ENCODE results near the gene C1QTNF2. TPM values are rescaled to one million over a fixed set of nuclear protein-coding genes. Genes with fewer than 3 reads are reported as not detected.

Gene C1QTNF2
- total RNA-seq, 1 donor from 2014 or later = 1.0 TPM

DNA sequence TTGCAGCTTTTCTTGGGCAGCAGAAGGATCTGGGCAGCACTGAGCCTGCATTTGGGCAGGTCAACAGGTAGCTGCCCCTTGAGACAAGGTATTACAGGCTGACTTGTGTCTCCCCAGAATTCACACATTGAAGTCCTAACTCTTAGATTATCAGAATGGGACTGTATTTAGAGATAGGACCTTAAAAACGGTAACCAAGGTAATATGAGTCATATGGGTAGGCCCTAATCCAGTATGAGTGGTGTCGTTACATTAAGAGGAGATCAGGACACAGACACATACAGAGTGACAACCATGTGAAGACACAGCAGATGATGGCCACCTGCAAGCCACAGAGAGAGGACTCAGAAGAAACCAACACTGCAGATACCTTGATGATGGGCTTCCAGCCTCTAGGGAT, 3.2 kb downstream of the C1QTNF2 start:
- H3K4me1 Mint-ChIP-seq (ENCODE audit: low read depth, unreplicated experiment) = peaks cover 7% of the 10 kb centered on the region
- no peak overlapping the region for H3K27ac Mint-ChIP-seq (ENCODE audit: unreplicated experiment)
- DNase-seq = no peak
- TF ChIP-seq CTCF (IDR thresholded peaks at IDR 0.05; ENCODE audit: partially characterized antibody, unreplicated experiment) = no peak
- peaks cover 7% of the 10 kb centered on the region for H3K9me3 Mint-ChIP-seq (ENCODE audit: unreplicated experiment)
- H3K4me3 Mint-ChIP-seq (ENCODE audit: unreplicated experiment) = no peak overlapping the region
- H3K27me3 Mint-ChIP-seq (ENCODE audit: unreplicated experiment) = peaks cover 10% of the 10 kb centered on the region
- H3K36me3 Mint-ChIP-seq (ENCODE audit: unreplicated experiment) = peaks cover 12% of the 10 kb centered on the region

DNA sequence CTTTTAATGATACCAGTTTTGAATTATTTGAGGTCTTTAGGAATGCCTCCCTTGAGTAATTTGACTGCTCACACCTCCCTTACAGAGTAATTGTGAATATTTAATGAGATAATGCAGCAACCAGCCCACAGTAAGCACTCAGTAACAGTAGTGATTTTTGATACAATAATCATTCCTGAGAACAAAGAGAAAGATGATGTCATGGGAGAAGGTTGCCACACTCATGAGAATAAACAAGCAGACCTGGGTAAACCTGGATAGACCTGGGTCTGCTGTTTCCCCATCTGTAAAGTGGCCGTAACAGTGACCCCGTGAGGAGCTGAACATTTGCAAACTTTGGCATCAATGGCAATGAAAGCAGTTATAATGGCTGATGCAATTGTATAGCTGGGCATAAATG, 4.2 kb downstream of the C1QTNF2 start:
- Mint-ChIP-seq H3K4me3 (ENCODE audit: unreplicated experiment) (no peak overlapping the region), H3K27ac (ENCODE audit: unreplicated experiment) (no peak overlapping the region), H3K27me3 (ENCODE audit: unreplicated experiment) (peaks cover 12% of the 10 kb centered on the region), H3K4me1 (ENCODE audit: low read depth, unreplicated experiment) (peaks cover 7% of the 10 kb centered on the region), H3K9me3 (ENCODE audit: unreplicated experiment) (peaks cover 5% of the 10 kb centered on the region), H3K36me3 (ENCODE audit: unreplicated experiment) (peaks cover 12% of the 10 kb centered on the region)
- no peak for TF ChIP-seq CTCF (IDR thresholded peaks at IDR 0.05; ENCODE audit: partially characterized antibody, unreplicated experiment)
- DNase-seq = no peak

DNA sequence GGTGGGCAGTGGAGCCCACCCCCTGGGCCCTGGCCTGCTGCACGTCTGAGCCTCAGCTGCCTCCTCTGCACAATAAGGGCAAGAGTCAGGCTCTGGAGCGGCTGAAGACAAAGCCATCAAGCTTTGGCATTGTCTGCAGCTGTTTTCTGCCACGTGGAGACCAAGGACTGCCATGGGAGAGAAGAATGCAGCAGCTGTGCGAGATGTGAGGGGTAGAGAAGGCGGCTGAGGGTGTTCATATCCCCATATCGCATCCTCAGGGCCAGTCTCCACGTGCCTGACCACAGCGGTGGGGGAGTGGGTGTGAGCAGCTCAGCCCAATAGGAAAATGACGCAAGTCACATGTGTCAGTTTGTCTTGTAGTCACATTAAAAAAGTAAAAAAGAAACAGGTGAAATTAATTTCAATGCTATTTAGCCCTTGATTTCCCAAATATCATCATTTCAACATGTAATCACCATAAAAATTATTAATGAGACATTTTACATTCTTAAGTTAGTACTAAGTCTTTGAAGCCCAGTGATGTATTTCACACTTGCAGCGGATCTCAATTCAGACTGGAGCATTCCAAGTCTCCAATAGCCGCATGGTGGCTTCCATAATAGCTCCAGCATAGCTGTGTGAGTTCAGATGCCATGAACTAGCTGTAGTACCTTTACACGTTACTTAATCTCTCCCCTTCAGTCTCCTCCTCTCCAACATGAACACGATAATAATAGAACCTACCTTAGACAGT, 6.6 kb downstream of the C1QTNF2 start:
- DNase-seq = no peak
- peaks cover 5% of the 10 kb centered on the region for H3K36me3 Mint-ChIP-seq (ENCODE audit: unreplicated experiment)
- peaks cover 2% of the 10 kb centered on the region for H3K9me3 Mint-ChIP-seq (ENCODE audit: unreplicated experiment)

DNA sequence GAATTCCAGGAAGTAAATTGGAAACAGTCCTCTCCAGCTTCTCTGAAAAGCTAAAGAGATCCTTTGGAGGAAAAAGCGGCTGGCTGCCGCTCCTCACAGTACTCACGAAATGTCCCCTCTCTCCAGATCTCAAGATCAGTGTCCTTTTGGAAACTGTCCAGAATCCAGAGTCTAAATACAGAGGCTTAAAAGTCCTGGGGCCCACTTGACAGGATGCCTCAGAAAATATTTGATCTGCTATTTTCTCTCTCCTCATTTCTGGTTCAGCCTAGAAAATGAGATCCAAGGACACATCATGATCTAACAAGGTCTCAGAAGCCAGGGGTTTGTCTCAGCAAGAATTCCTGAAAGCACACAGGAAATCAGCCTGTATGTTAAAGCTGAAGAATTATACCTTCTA, 7.2 kb downstream of the C1QTNF2 start:
- no peak for TF ChIP-seq CTCF (IDR thresholded peaks at IDR 0.05; ENCODE audit: partially characterized antibody, unreplicated experiment)
- H3K4me1 Mint-ChIP-seq (ENCODE audit: low read depth, unreplicated experiment) = peaks cover 5% of the 10 kb centered on the region
- H3K4me3 Mint-ChIP-seq (ENCODE audit: unreplicated experiment) = no peak overlapping the region
- H3K27me3 Mint-ChIP-seq (ENCODE audit: unreplicated experiment) = peaks cover 11% of the 10 kb centered on the region
- no peak for DNase-seq
- peaks cover 4% of the 10 kb centered on the region for H3K9me3 Mint-ChIP-seq (ENCODE audit: unreplicated experiment)
- no peak overlapping the region for H3K27ac Mint-ChIP-seq (ENCODE audit: unreplicated experiment)
- H3K36me3 Mint-ChIP-seq (ENCODE audit: unreplicated experiment) = no peaks in the 10 kb centered on the region

More for the DNA sequence above, 6.6 kb downstream of the C1QTNF2 start:
- Mint-ChIP-seq H3K27me3 (ENCODE audit: unreplicated experiment) (peaks cover 11% of the 10 kb centered on the region), H3K4me1 (ENCODE audit: low read depth, unreplicated experiment) (peaks cover 5% of the 10 kb centered on the region), H3K4me3 (ENCODE audit: unreplicated experiment) (no peak overlapping the region), H3K27ac (ENCODE audit: unreplicated experiment) (no peak overlapping the region)
- TF ChIP-seq CTCF (IDR thresholded peaks at IDR 0.05; ENCODE audit: partially characterized antibody, unreplicated experiment) = no peak

DNA sequence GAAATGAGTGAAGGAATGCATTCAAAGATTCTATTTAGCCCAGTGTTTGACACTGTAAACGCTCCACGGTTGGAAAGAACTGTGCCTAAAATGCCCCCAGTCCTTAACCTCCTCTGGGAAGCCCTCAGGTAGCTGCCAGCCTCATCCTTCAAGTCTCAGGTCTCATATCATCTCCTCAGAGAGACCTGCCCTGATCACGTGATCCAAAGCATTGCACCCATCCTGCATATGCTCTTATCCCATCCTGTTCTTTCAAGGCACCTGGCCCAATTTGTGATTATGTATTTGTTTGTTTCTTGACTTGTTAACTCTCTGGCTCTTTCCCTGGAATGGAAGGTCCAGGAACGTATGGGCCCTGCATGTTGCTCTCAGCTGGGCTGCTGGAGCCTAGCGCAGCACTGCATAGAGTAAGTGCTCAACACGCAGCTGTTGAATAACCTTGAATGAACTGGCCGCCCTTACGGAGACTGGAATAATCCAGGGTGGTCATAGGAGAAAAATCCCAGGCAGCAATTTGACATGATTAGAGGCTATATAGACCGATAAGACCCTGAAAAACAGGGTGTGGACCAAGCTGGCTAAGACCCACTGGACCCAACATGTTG, 8.7 kb downstream of the C1QTNF2 start:
- Mint-ChIP-seq H3K36me3 (ENCODE audit: unreplicated experiment) (no peaks in the 10 kb centered on the region), H3K9me3 (ENCODE audit: unreplicated experiment) (peaks cover 9% of the 10 kb centered on the region), H3K27me3 (ENCODE audit: unreplicated experiment) (peaks cover 11% of the 10 kb centered on the region), H3K4me3 (ENCODE audit: unreplicated experiment) (no peak overlapping the region), H3K4me1 (ENCODE audit: low read depth, unreplicated experiment) (peaks cover 14% of the 10 kb centered on the region), H3K27ac (ENCODE audit: unreplicated experiment) (no peak overlapping the region)
- no peak for TF ChIP-seq CTCF (IDR thresholded peaks at IDR 0.05; ENCODE audit: partially characterized antibody, unreplicated experiment)
- no peak for DNase-seq
